Measurements from ENCODE around the gene HMGCS2.

- TF ChIP-seq, protein P1, sequence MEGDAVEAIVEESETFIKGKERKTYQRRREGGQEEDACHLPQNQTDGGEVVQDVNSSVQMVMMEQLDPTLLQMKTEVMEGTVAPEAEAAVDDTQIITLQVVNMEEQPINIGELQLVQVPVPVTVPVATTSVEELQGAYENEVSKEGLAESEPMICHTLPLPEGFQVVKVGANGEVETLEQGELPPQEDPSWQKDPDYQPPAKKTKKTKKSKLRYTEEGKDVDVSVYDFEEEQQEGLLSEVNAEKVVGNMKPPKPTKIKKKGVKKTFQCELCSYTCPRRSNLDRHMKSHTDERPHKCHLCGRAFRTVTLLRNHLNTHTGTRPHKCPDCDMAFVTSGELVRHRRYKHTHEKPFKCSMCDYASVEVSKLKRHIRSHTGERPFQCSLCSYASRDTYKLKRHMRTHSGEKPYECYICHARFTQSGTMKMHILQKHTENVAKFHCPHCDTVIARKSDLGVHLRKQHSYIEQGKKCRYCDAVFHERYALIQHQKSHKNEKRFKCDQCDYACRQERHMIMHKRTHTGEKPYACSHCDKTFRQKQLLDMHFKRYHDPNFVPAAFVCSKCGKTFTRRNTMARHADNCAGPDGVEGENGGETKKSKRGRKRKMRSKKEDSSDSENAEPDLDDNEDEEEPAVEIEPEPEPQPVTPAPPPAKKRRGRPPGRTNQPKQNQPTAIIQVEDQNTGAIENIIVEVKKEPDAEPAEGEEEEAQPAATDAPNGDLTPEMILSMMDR (IDR thresholded peaks at IDR 0.05; ENCODE audit: low read depth, low read length): no peak
- TF ChIP-seq EZH2phosphoT487 (IDR thresholded peaks at IDR 0.05; ENCODE audit: low read depth): no peak
Observed at GRCh38 chr1:119718972-119719371, 49.7 kb downstream of the HMGCS2 start.

Data from OCI-LY3 (cell line).